ENCODE measurements around the gene HOXD10.

HOXD10 gene

GRCh38 chr2:176107731-176108181 lies 8.8 kb upstream of the HOXD10 start:
- no peak for DNase-seq

DNA sequence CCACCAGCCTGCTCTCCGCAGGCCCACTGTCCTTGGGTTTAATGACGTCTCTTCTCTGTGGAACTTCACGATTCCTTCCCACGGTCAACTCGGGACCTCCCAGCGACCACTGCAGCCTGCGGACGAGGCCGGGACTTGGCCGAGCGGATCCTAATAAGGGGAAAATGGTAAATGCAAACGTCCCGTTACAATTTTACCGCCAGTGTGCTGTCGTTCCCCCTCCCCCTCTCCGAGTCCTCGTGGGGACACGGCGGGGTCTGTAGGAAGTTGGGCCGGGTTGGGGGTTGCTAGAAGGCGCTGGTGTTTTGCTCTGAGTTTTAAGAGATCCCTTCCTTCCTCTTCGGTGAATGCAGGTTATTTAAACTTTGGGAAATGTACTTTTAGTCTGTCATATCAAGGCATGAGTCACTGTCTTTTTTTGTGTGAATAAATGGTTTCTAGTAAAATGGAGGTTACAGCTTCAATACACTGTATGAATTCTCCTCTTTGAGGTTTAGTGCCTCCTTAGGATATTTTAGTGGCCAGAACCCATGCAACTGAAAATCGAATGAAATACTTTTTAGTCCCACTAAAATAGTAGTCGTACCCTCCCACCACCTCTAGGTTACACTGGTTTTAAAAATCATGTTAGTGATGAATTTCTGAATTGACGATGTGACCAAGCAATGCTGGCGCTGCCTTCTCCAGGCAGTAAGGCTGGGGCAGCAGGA lies 7.2 kb upstream of the HOXD10 start:
- DNase-seq: no peak

GRCh38 chr2:176109946-176110345 lies 6.6 kb upstream of the HOXD10 start:
- no peak for DNase-seq

GRCh38 chr2:176110415-176111308 lies 5.9 kb upstream of the HOXD10 start:
- DNase-seq: no peak

DNA sequence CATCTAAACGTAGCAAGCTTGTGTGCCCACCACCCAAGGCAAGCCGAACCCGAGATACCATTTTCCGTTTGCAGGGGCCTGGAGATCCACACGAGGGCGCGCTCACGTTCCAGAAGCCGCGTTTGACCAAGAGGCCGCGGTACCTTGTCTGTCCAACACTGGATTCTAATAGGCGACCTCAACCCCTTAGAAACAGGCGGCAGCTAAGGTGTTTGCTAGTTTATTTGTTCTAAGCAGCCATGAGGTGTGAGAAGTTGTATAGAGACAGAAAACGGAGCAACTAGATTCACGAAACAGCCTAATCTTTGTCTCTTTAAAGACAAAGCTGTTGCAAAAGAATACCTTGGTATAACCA lies 5.3 kb upstream of the HOXD10 start:
- peak; percentile 40 for DNase-seq

DNA sequence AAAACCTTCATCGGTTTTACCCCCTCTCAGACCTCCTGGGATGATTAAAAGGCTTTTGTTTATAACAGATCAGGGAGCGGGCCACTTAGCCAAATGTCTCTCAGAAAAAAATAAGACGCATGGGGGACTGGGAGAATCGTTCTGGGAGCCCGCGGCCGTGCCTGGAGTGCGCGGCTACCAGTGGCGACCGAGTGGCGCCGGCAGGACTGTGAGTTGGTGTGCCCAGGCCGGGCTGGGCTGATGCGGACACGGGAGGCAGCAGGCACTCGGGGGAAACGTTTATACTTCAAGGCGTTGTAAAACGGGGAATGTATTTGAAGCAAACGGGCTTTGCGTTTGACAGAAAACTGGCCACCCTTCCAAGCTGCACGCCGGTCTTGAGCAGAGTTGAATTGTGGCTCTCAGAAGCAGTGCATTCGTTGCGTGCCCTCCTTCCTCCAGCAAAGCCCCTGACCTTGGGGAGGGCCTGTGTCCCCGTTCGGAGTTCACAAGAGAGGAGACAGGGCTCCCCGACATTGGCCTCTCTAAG lies 4.7 kb upstream of the HOXD10 start:
- DNase-seq: no peak

DNA sequence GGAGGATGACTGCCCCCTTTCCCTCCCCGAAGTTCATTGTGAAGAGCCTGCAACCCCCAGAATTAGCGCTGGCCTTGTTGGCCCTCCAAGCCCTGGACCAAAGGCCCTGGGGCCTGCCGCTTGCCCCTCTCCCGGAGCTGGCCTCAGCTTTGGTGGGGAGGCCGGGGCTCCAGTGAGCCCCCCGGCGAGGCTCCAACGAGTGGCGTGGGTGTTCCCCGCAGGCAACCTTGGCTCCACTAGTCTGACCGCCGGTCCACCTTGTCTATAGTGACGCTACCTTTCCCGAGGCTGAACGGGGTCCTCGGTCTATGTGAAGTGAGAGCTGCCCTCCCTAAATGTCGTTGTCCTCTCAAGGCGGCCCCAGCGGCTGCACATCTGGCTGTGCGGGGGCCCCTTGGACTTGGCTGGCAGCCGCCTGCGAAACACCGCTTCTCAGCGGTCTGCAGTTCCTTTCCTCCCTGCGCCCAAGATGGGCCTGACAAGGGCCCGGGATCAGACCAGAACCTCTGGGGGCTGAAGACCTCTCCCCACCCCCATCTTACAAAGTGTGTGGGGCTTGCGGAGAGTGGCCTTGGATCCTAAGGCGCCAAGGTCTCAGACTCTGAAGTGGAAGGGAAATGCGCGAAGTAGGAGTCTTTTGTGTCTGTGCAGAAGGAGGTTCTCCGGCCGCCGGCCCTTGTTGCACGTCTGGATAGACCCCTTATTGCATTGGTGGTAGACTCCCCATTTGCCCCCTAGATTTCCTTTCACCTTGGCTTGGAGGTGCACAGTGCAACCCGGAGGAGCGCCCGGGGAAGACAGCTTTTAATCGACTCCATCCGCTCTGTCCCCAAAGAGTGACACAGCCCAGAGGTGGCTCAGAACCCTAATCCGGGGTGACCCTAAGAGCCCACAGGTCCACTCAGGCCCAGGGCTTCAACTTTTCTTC lies 3.9 kb upstream of the HOXD10 start:
- no peak for DNase-seq

GRCh38 chr2:176114120-176114929 lies 2.3 kb upstream of the HOXD10 start:
- DNase-seq: no peak

GRCh38 chr2:176114930-176115625 lies 1.5 kb upstream of the HOXD10 start:
- DNase-seq: no peak

DNA sequence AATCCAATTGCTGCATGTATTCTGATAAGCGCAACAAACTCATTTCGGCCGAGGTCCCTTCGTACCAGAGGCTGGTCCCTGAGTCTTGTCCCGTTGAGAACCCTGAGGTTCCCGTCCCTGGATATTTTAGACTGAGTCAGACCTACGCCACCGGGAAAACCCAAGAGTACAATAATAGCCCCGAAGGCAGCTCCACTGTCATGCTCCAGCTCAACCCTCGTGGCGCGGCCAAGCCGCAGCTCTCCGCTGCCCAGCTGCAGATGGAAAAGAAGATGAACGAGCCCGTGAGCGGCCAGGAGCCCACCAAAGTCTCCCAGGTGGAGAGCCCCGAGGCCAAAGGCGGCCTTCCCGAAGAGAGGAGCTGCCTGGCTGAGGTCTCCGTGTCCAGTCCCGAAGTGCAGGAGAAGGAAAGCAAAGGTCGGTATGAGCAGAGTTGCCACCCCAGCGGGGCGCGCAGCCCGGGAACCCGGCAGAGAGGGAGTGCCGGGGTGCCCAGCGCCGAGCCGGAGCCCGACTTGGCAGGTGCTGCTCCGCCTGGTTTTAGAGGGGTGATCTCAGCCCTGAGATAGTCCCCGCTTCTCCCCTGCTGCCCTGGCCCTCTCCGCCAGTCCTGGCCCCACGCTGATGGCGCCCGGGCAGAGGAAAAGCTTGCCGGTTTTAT lies 714 bp downstream of the HOXD10 start:
- DNase-seq: no peak

DNA sequence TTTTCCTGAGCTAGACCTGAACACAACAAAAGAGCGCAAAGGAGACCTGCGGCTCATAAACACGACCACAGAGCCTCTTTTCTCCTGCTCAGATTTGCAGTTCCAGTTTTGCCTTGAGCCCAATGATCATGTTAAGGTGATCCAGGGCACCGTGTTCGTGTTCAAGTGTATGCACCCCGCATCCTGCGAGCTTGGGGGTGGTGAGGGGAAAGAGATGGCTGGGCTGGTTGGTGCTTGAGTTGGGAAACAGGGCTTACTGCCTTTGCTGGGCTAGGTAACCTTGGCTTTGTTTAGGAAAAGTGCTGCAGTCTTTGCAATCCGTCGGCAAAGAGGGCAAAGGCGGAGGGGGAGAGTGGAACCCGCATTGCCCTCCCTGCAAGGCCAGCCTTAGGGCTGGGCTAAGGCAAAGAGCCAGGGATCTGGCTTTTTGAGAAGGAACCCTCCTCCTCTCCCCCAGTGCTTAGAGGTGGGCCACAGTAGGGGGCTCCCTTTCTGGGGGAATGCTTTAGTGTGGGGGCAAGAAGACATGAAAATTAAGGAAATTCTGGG lies 1.3 kb downstream of the HOXD10 start:
- DNase-seq: no peak

- DNase-seq: peak; percentile 18
Measured at GRCh38 chr2:176118601-176119339, 2.2 kb downstream of the HOXD10 start.

DNA sequence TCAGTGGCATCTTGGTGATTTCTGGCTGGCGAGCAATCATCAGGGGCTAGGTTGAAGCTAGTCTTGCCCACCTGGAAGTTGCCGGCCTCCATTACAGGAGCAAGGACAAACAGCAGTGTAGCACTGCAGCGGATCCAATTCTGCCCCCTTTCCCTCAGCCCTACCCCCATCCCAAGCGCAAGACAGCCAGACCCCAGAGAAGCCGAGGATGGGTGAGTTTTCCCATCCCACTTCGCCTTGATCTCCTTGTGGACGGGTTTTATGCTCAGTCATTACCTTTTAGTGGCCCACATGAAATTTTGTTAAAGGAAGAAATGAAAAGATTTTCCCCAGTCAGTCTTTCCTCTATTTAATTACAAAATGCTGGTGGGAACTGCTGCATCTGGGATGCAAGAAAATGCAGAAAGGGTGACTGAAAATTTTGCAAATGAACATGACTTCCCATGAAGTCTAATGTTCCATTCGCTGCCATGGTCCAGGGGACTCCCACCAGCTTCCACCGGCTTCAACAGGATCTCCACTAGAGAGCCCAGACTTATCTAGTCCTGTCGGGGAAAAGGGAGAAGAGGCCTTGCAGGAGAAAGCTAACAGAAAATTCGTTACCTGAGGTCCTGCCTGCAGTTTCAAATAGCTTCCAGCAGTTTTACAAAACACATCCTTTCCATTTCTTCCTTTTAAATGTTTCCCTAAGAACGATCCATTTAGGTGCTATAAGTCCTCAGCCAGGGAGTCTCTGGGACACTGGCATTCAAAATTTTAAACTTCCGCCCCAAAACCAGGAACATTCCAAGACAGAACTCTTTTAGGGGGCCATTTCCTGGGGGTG lies 4.0 kb downstream of the HOXD10 start:
- DNase-seq: no peak

GRCh38 chr2:176121190-176122051 lies 4.8 kb downstream of the HOXD10 start:
- DNase-seq: no peak

- no peak for DNase-seq
Measured at GRCh38 chr2:176122052-176122682, 5.6 kb downstream of the HOXD10 start.

GRCh38 chr2:176122683-176123410 lies 6.3 kb downstream of the HOXD10 start, which contains the start of gene HOXD9:
Gene HOXD9 (plus strand): TSS chr2:176122719. CDS start chr2:176122769, 50 bp downstream.
- peak; percentile 11 for DNase-seq

Data from activated CD4-positive, alpha-beta T cell treated with anti-CD3 and anti-CD28 coated beads, Interleukin-2, amount 50 U/mL, for 16 hours (primary cell).